Measurements from ENCODE around the gene SLC27A5.
"Not testable (repeated sequence)": the region's sequence is repeated elsewhere in the genome, so short reads cannot be mapped to it uniquely, and the experiment has no call there.

SLC27A5 gene

GRCh38 chr19:58466760-58467589, 44.8 kb downstream of the SLC27A5 start, which contains the start of gene ZNF324:
ZNF324 (plus strand) TSS chr19:58467080; CDS start chr19:58469186, 2,106 bp downstream.
- peak; percentile 98 for DNase-seq

- no peak for DNase-seq
Measured at GRCh38 chr19:58466089-58466759, 45.6 kb downstream of the SLC27A5 start.

GRCh38 chr19:58460039-58460438, 51.8 kb downstream of the SLC27A5 start:
- no peak for DNase-seq

GRCh38 chr19:58456111-58456510, 55.7 kb downstream of the SLC27A5 start:
- no peak for DNase-seq

GRCh38 chr19:58455306-58455705, 56.5 kb downstream of the SLC27A5 start:
- DNase-seq = no peak

GRCh38 chr19:58453743-58454142, 58.0 kb downstream of the SLC27A5 start:
- DNase-seq = no peak

GRCh38 chr19:58451358-58452101, 60.3 kb downstream of the SLC27A5 start, which contains the start of gene ZNF324B:
ZNF324B (plus strand) TSS chr19:58451622; CDS start chr19:58453702, 2,080 bp downstream.
- DNase-seq = peak; percentile 98

GRCh38 chr19:58450856-58451357, 60.9 kb downstream of the SLC27A5 start:
- DNase-seq = no peak

GRCh38 chr19:58449980-58450379, 61.8 kb downstream of the SLC27A5 start:
- DNase-seq = not testable (repeated sequence)

- DNase-seq = not testable (repeated sequence)
Measured at GRCh38 chr19:58448860-58449259, 62.9 kb downstream of the SLC27A5 start.
